GM21526 (cell line): ENCODE measurements around the gene GNB2.
"Not testable (repeated sequence)": the region's sequence is repeated elsewhere in the genome, so short reads cannot be mapped to it uniquely, and the experiment has no call there.

ENCODE experiments used
- ATAC-seq: cut with Tn5 transposase; IDR thresholded peaks from one replicate; pipeline ENCODE4 v1.9.1; 2021; ENCODE audit warnings: moderate library complexity; ENCODE audit not compliant: unreplicated experiment, low FRiP score

GNB2 gene

DNA sequence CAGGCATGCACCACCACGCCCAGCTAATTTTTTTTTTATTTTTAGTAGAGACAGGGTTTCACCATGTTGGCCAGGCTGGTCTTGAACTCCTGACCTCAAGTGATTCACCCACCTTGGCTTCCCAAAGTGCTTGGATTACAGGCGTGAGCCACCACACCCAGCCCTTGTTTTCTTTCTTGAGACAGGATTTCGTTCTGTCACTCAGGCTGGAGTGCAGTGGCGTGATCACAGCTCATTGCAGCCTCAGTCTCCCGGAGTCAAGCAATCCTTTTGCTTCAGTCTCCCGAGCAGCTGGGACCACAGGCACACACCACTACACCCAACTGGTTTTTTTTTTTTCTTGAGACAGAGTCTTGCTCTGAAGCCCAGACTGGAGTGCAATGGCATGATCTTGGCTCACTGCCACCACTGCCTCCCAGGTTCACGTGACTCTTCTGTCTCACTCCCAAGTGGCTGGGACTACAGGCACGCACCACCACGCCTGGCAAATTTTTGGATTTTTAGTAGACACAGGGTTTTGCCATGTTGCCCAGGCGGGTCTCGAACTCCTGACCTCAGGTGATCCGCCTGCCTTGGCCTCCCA is 11.3 kb upstream of the GNB2 start:
- ATAC-seq = not testable (repeated sequence)

DNA sequence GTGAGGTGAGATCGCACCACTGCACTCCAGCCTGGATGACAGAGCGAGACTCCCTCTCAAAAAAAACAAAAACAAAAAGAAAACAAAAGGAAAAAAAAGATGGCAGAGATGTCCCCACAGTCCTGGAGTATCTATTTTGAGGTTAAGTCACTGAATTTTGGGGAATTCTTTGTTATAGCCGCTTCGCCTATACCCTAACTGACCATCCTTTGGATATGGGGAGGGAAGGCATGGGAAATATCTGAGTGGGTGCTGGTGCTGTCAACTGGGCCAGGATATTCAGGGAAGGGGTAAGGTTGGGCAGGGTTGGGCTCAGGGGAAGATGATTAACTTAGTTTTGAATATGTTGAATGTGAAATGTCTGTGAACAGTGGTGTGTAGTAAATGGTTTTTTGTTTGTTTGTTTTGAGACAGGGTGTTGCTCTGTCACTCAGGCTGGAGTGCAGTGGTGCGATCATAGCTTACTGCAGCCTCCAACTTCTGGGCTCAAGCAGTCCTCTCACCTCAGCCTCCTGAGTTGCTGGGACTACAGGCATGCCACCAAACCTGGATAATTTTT is 8.3 kb upstream of the GNB2 start:
- no peak for ATAC-seq

- no peak for ATAC-seq
Observed at GRCh38 chr7:100667331-100668068, 6.0 kb upstream of the GNB2 start.

DNA sequence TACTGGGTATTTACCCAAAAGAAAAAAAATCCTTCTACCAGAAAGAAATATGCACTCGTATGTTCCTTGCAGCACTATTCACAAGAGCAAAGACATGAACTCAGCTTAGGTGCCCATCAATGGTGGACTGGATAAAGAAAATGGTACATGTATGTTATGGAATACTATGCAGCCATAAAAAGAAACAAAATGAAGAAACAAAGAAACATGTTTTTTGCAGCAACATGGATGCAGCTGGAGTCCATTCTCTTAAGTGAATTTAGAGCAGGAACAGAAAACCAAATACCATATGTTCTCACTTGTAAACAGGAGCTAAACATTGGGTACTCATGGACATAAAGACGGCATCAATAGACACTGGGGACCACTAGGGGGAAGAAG is 5.5 kb upstream of the GNB2 start:
- ATAC-seq = no peak

DNA sequence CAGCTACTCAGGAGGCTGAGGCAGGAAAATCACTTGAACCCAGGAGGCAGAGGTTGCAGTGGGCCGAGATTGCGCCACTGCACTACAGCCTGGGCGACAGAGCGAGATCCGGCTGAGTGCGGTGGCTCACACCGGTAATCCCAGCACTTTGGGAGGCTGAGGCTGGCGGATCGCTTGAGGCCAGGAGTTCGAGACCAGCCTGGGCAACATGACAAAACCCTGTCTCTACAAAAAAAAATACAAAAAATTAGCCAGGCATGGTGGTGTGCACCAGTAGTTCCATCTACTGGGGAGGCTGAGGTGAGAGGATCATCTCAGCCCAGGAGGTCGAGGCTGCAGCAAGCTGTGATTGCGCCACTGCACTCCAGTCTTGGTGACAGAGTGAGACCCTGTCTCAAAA is 4.4 kb upstream of the GNB2 start:
- not testable (repeated sequence) for ATAC-seq

GRCh38 chr7:100670074-100670473 is 3.5 kb upstream of the GNB2 start:
- no peak for ATAC-seq

DNA sequence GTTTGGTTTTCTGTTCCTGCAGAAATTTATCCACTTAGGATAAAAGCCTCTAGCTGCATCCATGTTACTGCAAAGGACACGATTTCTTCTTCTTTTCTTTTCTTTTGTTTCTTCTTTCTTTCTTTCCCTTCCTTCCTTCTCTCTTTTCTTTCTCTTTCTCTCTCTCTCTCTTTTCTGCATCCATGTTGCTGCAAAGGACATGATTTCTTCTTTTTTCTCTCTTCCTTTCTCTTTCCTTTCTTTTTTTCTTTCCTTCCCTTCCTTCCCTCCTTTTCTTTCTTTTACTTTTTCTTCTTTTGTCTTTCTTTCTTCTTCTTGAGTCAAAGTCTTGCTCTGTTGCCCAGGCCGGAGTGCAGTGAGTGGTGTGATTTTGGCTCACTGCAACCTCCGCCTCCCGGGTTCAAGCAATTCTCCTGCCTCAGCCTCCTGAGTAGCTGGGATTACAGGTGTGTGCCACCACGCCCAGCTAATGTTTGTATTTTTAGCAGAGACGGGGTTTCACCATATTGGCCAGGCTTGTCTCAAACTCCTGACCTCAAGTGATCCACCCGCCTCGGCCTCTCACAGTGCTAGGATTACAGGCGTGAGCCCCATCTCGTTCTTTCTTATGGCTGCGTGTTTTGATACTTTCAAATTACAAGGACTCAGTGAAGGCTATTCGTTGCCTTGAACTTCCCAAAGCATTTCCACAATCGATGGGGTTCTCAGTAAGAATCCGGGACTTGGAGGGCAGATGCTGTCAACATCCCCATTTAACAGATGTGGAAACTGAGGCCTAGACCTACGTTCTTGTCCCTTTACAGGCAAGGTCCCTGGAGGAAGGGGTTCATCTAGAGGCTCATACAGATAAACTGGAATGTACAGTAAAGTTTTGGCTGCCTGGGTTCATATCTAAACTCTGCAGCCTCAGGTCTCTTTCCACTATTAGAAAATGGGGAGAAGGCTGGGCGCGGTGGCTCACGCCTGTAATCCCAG is 1.9 kb upstream of the GNB2 start:
- ATAC-seq = no peak

DNA sequence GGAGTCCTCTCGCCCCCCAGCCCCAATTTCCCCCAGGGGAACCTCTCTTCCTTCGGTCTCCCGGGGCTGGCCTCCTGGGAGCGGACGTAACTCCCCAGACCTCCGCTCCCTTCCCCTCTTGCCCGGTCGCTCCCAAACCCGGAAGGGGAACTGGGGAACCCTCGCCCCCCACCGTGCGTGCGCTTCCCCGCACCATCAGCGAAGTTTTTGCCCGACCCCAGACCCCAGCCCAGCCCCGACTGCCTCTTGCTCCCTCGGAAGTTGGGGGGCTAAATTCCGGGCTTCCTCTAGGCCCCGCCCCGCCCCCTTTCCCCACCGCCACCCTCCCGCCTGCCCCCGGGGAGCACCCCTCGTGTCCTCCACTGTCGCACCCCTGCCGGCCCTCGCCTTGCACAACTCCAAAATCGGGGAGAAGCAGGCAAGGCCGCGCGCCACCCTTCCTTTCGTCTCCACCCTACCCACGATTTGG is 436 bp downstream of the GNB2 start:
- ATAC-seq = no peak

- no peak for ATAC-seq
Observed at GRCh38 chr7:100674411-100675104, 1.0 kb downstream of the GNB2 start.

GRCh38 chr7:100675105-100675451 is 1.5 kb downstream of the GNB2 start:
- no peak for ATAC-seq

- no peak for ATAC-seq
Observed at GRCh38 chr7:100675581-100676350, 2.2 kb downstream of the GNB2 start.

DNA sequence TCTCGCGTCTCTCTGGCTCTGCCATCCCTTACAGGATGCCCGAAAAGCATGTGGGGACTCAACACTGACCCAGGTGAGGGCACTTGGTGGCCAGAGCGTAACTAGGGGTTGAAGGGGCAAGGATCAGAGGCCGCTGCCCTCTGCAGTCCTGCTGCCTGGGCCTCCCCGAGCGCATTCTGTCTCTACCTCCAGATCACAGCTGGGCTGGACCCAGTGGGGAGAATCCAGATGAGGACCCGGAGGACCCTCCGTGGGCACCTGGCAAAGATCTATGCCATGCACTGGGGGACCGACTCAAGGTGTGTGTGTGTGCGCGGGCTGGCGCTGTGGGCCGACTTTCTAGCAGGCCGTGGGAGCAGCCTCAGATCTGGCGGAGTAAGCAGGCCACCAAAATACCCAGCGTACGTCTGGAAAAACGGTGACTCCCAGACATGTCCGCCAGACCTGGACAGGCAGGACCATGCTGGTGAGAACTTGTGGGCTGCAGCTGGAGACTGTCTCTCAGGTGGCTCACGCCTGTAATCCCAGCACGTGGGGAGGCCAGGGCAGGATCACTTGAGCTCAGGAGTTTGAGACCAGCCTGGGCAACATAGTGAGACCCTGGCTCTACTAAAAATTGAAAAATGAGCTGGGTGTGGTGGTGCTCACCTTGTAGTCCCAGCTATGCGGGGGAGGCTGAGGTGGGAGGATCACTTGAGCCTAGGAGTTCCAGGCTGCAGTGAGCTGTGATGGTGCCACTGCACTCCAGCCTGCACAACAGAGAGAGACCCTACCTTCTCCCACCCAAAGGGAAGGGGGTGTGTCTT is 3.2 kb downstream of the GNB2 start:
- no peak for ATAC-seq

DNA sequence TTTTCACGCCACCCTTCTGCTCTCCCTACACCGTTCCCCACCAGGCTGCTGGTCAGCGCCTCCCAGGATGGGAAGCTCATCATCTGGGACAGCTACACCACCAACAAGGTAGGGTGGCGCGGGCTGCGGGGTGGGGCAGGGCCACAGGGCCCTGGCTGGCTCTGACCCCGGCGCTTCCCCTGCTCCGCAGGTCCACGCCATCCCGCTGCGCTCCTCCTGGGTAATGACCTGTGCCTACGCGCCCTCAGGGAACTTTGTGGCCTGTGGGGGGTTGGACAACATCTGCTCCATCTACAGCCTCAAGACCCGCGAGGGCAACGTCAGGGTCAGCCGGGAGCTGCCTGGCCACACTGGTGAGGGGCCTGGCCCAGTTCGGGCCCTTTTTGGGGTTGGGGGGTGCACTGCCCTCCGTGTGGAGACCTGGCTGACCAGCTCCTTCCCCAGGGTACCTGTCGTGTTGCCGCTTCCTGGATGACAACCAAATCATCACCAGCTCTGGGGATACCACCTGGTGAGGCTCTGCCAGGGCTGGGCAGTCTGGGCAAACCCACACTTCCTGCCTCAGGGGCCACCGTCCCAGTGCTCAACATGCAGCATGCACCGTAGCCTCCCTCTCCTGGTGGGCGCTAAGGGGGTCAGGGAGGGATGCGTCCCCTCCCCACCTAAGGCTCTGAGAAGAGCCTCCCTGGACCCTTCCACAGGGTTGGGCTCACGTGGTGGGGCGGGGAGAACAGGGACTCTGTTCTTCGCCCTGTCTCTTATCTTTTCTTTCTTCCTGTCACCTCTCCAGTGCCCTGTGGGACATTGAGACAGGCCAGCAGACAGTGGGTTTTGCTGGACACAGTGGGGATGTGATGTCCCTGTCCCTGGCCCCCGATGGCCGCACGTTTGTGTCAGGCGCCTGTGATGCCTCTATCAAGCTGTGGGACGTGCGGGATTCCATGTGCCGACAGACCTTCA is 4.0 kb downstream of the GNB2 start:
- ATAC-seq = no peak

DNA sequence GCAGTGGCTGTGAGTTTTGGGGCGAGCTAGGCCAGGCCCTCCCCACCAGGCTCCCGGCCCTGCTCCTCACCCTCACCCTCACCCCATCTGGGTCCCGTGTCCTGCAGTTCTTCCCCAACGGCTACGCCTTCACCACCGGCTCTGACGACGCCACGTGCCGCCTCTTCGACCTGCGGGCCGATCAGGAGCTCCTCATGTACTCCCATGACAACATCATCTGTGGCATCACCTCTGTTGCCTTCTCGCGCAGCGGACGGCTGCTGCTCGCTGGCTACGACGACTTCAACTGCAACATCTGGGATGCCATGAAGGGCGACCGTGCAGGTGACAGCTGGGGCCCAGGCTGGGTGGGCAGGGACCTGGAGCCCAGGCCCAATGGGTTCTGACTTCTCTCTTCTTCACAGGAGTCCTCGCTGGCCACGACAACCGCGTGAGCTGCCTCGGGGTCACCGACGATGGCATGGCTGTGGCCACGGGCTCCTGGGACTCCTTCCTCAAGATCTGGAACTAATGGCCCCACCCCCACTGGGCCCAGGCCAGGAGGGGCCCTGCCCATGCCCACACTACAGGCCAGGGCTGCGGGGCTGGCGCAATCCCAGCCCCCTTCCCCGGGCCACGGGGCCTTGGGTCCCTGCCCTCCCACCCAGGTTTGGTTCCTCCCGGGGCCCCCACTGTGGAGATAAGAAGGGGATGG is 4.9 kb downstream of the GNB2 start:
- ATAC-seq = no peak

DNA sequence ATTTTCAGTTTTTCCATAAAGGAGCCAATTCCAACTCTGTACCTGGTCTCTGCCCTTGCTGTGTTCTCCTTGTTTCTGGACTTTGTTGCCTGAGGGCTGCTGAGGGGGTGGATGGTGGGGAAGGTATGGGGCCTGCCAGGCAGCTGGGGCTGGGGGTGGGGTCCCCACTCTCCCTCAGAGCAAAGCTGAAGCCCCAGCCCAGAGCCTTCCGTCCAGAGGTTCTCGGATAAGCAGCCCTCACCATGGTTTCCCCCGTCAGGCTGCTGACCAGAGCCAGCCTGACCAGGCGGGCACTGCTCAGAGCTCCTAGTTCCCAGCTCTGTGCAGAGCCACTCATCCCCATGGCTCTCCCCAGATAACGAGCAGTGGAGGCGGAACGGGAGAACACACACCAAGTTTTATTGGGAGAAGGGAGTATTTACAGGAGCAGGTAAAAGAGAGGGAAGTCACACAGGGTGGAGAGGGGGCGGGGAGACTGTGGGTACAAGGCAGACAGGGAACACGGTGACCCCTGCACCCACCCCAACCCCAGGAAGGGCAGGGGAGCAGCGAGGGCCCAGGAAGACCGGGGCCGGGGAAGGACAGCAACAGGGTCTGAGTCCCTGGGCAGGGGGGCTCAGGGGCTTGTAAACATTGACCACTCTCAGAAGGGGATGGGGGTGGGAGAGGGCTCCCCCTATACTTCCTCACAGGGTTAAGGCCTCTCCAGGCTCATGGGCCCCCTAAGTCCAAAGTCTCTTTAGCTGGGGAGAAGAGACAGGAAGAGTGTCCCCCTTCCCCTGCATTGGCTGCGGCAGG is 5.8 kb downstream of the GNB2 start:
- ATAC-seq = no peak

- no peak for ATAC-seq
Observed at GRCh38 chr7:100679927-100680575, 6.5 kb downstream of the GNB2 start.
